Epithelial cell of esophagus (primary cell): ENCODE data around the gene DSP.

Experiments
- DNase-seq: peaks from one replicate; pipeline ENCODE4 v3.0.0; 2010; ENCODE audit warnings: low read depth
- H3K4me3 ChIP-seq: 2 replicates; pipeline ENCODE4 v1.5.1; 2011; ENCODE audit warnings: mild to moderate bottlenecking, low read length, control low read depth
- TF ChIP-seq, protein P1 (sequence below): IDR thresholded peaks from 2 replicates; pipeline ENCODE4 v1.5.1; 2011; ENCODE audit warnings: low read depth, mild to moderate bottlenecking, low read length, control low read depth, inconsistent platforms; ENCODE audit not compliant: insufficient read depth; ENCODE audit errors: missing control alignments

The DSP gene

DNA sequence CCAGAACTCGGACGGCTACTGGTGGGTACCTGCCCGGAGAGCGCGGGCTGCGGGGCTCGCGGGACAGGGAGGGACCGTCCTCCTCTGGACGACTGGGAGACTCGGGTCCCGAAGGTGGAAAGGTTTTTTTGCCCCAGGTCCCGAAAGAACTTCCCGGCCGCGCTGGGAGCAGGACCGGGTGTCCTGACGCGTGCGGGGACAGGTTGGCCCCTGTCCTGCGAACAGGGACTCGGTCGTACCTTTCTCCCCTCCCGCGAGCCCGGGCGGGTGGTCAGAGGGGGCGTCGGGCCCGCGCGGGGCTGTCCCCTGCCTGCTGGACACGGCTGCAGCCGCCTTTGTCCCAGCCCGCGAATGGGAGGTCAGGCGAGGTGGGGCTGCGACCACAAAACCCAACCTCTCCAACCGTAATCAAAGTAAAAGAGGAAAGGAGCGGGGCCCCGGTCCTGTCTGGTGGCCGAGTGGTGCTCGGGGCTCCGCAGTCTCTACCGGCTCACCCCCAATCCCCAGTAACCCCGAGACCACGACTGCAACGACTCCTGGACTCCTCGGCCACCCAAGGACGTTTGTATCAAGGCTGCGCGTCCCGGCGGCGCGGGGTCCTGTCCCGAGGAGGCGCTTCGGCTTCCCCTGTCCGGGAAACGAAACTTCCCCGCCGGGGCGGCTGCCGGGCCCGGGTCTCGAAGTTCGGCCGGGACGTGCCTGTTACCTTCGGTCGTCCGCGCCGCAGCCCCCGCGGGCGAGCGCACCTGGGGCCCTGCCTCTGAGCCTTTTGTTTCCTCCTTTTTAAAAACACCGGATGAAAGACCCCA is 798 bp downstream of the DSP start:
- TF ChIP-seq, protein P1, sequence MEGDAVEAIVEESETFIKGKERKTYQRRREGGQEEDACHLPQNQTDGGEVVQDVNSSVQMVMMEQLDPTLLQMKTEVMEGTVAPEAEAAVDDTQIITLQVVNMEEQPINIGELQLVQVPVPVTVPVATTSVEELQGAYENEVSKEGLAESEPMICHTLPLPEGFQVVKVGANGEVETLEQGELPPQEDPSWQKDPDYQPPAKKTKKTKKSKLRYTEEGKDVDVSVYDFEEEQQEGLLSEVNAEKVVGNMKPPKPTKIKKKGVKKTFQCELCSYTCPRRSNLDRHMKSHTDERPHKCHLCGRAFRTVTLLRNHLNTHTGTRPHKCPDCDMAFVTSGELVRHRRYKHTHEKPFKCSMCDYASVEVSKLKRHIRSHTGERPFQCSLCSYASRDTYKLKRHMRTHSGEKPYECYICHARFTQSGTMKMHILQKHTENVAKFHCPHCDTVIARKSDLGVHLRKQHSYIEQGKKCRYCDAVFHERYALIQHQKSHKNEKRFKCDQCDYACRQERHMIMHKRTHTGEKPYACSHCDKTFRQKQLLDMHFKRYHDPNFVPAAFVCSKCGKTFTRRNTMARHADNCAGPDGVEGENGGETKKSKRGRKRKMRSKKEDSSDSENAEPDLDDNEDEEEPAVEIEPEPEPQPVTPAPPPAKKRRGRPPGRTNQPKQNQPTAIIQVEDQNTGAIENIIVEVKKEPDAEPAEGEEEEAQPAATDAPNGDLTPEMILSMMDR, result no peak
- peak overlapping the region; percentile 92 for H3K4me3 ChIP-seq
- no peak for DNase-seq

DNA sequence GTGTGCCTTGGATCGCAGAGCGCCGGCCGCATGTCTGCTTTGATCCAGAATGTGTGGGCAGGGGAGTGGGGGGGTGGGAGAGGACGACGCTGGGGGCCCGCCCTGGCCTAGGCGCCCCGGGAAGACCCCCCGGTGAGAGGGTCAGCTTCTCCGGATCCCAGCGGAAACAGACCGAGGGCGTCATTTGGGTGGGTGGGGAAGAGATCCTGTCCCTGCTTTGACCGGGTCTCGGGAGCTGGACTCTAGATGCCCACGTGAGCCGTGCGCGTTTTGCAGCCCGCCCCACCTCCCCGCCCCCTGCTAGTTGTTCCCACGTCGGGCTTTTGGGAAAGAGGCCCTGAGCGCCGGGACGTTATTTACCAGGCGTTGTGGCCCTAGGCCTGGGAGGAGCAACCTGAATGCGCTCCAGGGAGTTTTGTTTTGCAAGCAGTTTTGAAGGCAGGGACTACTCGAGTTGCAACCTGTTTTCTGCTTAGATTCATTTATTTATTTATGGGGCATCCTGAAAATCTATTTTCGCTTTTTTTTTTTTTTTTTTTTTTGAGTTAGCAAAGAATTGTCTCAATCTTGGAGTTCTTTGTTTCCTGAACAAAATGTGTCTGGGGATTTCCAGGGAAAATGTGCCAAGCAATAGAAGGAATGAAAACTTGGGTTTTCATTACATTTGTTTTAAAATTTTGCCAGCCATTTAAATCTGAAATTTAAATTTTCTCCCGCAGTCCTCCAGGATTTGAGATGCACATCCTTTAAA is 1.6 kb downstream of the DSP start:
- H3K4me3 ChIP-seq, result peak overlapping the region; percentile 92
- TF ChIP-seq, protein P1, result no peak

DNA sequence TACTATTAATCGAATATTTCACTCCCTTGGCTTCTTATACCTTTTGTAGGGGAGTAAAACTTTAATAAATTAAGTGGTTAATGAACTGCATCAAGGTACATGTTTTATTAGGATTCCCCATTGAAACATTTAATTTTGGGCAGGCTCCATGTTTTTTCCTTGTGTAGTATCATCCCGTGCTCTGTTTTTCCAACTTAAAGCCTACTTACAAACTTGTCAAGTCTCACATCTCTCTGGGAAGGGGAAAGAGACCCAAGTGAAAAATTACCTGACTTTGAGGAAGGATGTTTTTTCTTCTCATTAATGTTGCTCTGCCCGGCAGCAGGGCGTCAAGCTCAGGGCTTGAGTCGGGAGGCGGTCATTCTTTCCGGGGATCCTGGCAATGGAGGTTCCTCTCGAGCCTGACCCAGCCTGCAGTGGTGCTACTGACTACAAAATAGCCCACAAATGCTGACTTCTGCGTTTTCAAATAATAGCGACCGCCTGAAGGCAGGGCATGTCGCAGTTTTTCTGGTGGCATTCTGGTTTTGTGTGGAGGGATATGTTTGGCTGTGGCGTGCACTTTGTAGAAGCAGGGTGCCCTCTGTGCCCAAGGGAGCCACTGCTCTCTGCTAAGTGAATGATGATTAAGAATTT is 2.4 kb downstream of the DSP start:
- peak overlapping the region; percentile 92 for H3K4me3 ChIP-seq
- TF ChIP-seq, protein P1, result no peak
- DNase-seq, result peak; percentile 44

More for the DNA sequence above, 1.6 kb downstream of the DSP start:
- peak; percentile 87 for DNase-seq

DNA sequence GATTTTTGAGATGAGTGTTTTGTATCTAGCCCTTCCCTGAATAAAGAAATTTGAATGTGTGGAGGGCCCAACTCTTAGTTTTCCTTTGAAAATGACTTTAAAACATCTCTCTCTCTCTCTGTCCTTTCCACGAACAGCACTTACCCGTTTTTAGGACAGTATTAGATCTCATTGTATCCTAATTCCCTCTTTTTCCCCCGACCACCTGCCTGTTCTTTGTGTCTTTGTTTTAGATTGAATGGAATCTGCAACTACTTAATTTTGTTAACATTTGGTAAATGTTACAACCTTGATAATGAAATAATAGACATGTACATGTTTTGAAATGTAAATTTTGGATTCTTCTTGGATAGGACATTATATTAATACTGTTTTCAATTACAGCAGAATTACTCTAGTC is 3.1 kb downstream of the DSP start:
- no peak for DNase-seq
- peak overlapping the region; percentile 92 for H3K4me3 ChIP-seq
- TF ChIP-seq, protein P1, result no peak

DNA sequence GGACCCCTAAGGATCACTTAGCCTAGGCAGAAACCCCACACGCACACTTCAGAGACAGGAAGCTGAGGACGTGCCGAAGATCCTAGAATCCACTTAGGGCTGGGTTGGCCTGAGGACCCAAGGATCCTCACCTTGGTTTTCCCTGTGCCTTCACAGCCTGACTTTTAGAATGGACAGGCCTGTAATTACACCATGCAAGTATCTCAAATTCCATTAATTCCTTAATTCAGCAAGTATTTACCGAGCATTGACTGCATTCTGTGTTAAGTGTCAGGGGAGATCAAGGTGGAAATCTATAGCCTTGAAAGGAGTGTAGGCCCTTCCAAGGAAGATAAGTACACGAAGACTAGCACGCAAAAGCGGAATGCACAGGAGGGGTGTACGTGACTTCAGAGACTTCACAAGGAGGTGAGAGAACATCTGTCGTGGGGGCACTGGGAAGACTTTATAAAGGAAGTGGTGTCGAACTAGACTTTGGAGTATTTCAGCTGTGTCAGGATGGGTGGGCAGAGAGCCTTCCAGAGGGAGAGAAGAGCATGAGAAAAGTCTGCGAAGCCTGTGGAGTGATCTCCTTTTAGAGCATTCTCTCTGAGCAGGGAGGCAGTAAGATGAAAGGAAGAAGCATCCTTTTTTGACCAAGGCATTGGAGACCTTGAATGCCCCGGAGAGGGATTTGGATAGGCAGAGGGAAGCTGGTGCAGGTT is 4.0 kb downstream of the DSP start:
- peak overlapping the region; percentile 92 for H3K4me3 ChIP-seq
- TF ChIP-seq, protein P1, result no peak
- DNase-seq, result no peak

DNA sequence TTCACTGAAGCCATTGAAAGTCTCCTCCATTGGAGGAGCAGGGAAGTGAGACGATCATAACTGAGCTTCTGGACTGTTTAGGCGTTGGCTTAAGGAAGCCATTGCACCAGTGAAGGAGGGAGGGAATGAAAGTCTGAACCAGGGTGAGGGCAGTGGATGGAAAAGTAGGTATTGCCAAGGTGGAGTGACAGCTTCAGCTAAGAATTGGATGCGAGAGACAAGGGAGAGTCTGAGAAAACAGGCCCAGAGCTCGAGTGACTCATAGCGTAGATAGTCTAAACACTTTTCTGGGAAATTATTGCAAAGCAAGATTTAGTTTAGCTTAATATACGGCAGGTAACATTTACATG is 4.5 kb downstream of the DSP start:
- peak; percentile 76 for DNase-seq
- TF ChIP-seq, protein P1, result no peak
- peak overlapping the region; percentile 92 for H3K4me3 ChIP-seq
